ENCODE measurements around the gene GALNT2. TPM values are rescaled to one million over a fixed set of nuclear protein-coding genes. Genes with fewer than 3 reads are reported as not detected.

Gene GALNT2
- total and polyA plus RNA-seq, 2 experiments from 2014 or later: 17.8 to 48.3 TPM

- Histone ChIP-seq H2AFZ (no peak overlapping the region), H4K20me1 (replicated peaks; ENCODE audit: insufficient read depth) (peaks cover 36% of the 10 kb centered on the region), H3K9me2 (ENCODE audit: insufficient read depth) (no peaks in the 10 kb centered on the region), H3K36me3 (ENCODE audit: insufficient read depth) (no peaks in the 10 kb centered on the region), H3F3A (replicated peaks; ENCODE audit: low read depth) (peaks cover 8% of the 10 kb centered on the region), H3K27ac (ENCODE audit: low read depth) (no peak overlapping the region), H3K4me3 (no peak overlapping the region), H3K4me1 (ENCODE audit: insufficient read depth) (peaks cover 13% of the 10 kb centered on the region; the same call in 1 of the 2 replicates), H3K27me3 (ENCODE audit: insufficient read depth) (no peaks in the 10 kb centered on the region), H3K79me2 (replicated peaks; ENCODE audit: insufficient read depth) (peaks cover 99% of the 10 kb centered on the region), H3K4me2 (no peak overlapping the region)
- H3K4me3 Mint-ChIP-seq: no peak overlapping the region
- TF ChIP-seq JUNB (IDR thresholded peaks at IDR 0.05; ENCODE audit: unreplicated experiment) (no peak), REST (IDR thresholded peaks at IDR 0.05; ENCODE audit: unreplicated experiment) (no peak), EZH2 (IDR thresholded peaks at IDR 0.05; ENCODE audit: low read depth, unreplicated experiment) (no peak), ZNF331 (CRISPR knock-in tag; IDR thresholded peaks at IDR 0.05; ENCODE audit: low read depth) (no peak), CREB1 (CRISPR knock-in tag; IDR thresholded peaks at IDR 0.05; ENCODE audit: low read depth) (no peak), ETS1 (IDR thresholded peaks at IDR 0.05) (no peak), ZNF462 (CRISPR knock-in tag; IDR thresholded peaks at IDR 0.05) (no peak)
- peaks cover 6% of the 10 kb centered on the region for H3K27me3 Mint-ChIP-seq (ENCODE audit: insufficient read depth, low read depth, poor library complexity)
- H3K36me3 Mint-ChIP-seq (ENCODE audit: low read depth): peaks cover 21% of the 10 kb centered on the region
- H3K9me3 Mint-ChIP-seq: peaks cover 18% of the 10 kb centered on the region
- ATAC-seq: no peak
- H3K27ac Mint-ChIP-seq: no peak overlapping the region
- DNase-seq (ENCODE audit: low spot score): no peak
- H3K4me1 Mint-ChIP-seq: peaks cover 42% of the 10 kb centered on the region
These were observed 13.8 kb downstream of the GALNT2 start for GRCh38 chr1:230080822-230081221.

All from GM23338 (cell line).